ENCODE data around the gene FAM216A.
A peak's percentile ranks its signal among the peaks of the same experiment; 100 is the strongest.
"Not testable (repeated sequence)": the region's sequence is repeated elsewhere in the genome, so short reads cannot be mapped to it uniquely, and the experiment has no call there.

Gene FAM216A

DNA sequence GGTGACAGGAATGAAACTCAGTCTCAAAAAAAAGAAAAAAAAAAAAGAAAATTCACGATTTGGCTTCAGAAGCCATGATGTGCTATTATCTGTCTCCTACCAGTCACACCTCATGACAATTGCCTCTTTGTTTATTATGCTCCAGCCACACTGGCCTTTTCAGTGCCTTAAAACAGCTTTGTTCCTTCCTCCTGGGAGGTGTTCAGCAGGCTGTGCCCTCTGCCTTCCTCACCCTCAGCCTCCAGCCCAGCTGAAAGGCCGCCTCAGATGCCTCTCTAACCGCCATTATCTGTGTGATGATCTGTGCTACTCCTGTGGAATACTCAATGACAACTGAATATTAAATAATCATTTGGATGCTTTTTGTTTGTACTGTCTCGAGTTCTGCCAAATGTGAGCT lies 9.9 kb upstream of the FAM216A start:
- H3K4me3 ChIP-seq (replicated peaks; ENCODE audit: low read depth, low read length), result no peak overlapping the region
- TF ChIP-seq, protein P1, sequence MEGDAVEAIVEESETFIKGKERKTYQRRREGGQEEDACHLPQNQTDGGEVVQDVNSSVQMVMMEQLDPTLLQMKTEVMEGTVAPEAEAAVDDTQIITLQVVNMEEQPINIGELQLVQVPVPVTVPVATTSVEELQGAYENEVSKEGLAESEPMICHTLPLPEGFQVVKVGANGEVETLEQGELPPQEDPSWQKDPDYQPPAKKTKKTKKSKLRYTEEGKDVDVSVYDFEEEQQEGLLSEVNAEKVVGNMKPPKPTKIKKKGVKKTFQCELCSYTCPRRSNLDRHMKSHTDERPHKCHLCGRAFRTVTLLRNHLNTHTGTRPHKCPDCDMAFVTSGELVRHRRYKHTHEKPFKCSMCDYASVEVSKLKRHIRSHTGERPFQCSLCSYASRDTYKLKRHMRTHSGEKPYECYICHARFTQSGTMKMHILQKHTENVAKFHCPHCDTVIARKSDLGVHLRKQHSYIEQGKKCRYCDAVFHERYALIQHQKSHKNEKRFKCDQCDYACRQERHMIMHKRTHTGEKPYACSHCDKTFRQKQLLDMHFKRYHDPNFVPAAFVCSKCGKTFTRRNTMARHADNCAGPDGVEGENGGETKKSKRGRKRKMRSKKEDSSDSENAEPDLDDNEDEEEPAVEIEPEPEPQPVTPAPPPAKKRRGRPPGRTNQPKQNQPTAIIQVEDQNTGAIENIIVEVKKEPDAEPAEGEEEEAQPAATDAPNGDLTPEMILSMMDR (IDR thresholded peaks at IDR 0.05; ENCODE audit: low read length, missing control alignments), result no peak
- DNase-seq (ENCODE audit: low read depth), result no peak

DNA sequence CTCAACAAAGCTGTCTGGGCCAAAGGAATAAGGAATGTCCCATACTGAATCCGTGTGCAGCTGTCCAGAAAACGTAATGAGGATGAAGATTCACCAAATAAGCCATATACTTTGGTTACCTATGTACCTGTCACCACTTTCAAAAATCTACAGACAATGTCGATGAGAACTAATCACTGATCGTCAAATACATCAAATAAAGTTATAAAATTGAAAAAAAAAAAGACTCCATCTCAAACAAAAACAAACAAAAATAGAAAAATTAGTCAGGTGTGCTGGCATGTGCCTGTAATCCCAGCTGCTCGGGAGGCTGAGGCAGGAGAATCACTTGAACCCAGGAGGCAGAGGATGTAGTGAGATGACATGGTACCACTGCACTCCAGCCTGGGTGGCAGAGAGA lies 7.5 kb upstream of the FAM216A start:
- not testable (repeated sequence) for H3K4me3 ChIP-seq (replicated peaks; ENCODE audit: low read depth, low read length); DNase-seq (ENCODE audit: low read depth)

DNA sequence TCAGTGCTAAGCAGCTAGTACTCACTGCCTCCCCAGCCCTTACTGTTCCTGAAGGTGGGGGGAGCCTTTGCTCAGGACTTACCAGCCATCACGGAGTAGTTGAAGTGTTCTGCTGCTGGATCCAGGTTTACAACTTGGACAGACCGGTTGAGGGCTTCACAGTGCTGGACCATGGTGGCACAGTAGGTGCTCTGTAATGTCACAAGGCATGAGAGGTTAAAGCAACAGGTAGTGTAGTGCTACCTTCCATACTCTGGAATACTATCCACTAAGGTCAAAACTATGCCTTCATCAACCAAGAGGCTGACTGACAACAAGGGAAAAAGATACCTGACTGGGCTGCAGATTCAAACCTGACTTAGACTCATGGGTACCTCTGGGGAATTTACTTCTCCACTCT lies 3.6 kb upstream of the FAM216A start:
- H3K4me3 ChIP-seq (replicated peaks; ENCODE audit: low read depth, low read length), result no peak overlapping the region
- no peak for DNase-seq (ENCODE audit: low read depth)
- TF ChIP-seq, protein P1 (IDR thresholded peaks at IDR 0.05; ENCODE audit: low read length, missing control alignments), result no peak

DNA sequence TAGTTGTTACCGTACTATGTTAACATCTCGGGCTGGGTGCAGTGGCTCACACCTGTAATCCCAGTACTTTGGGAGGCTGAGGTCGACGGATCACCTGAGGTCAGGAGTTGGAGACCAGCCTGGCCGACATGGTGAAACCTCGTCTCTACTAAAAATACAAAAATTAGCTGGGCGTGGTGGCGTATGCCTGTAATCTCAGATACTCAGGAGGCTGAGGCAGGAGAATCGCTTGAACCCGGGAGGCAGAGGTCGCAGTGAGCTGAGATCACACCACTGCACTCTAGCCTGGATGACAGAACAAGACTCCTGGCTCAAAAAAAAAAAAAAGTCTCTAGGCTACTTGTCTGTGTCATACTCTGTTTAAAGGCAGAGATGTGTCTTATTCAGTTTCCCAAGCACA lies 2.9 kb upstream of the FAM216A start:
- not testable (repeated sequence) for DNase-seq (ENCODE audit: low read depth); H3K4me3 ChIP-seq (replicated peaks; ENCODE audit: low read depth, low read length)

DNA sequence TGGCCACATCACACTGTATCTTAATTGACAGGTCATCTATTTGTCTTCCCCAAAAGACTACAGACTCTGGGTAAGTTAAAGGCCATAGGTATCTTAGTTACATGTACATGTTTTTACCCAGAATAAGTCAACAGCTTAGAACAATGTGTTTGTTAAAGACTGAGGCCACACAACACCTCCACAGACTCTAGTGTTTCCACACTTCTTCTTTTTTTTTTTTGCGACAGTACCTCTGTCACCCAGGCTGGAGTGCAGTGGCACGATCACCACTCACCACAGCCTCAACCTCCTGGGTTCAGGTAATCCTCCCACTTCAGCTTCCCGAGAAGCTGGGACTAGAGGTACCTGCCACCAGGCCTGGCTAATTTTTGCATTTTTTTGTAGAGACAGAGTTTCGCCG lies 1.9 kb upstream of the FAM216A start:
- DNase-seq (ENCODE audit: low read depth), result no peak
- TF ChIP-seq, protein P1 (IDR thresholded peaks at IDR 0.05; ENCODE audit: low read length, missing control alignments), result no peak
- peak overlapping the region; percentile 70 for H3K4me3 ChIP-seq (replicated peaks; ENCODE audit: low read depth, low read length)

DNA sequence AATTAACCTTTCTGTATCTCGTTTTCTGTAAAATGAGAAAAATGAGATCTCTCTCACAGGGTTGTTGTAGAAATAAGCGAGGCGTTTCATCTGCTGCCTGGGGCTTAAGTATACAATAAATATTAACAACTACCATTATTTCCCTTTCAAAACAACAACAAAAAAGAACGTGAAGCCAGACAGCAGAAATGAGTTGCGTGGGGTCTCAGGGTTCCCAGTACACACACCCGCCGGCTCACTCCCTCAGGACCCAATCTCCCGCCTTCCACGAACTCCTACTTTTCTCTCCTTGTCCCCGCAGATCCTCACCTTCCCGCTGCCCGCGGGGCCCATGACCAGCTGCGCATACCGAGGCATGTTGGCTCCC lies 815 bp upstream of the FAM216A start:
- no peak for DNase-seq (ENCODE audit: low read depth)
- peak overlapping the region; percentile 70 for H3K4me3 ChIP-seq (replicated peaks; ENCODE audit: low read depth, low read length)
- TF ChIP-seq, protein P1 (IDR thresholded peaks at IDR 0.05; ENCODE audit: low read length, missing control alignments), result no peak

DNA sequence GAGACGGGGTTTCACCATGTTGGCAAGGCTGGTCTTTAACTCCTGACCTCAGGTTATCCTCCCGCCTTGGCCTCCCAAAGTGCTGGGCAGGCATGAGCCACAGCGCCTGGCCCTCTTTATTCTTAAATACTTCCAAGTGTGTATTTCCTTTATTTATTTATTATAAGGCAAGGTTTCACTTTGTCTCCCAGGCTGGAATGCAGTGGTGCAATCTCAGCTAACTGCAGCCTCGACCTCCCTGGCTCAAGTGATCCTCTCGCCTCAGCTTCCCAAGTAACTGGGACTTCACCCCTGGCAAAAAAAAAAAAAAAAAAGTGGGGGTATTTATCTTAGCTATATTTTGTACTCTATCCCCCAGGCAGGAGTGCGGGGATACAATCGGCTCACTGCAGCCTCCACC lies 6.8 kb downstream of the FAM216A start:
- DNase-seq (ENCODE audit: low read depth), result no peak
- no peak overlapping the region for H3K4me3 ChIP-seq (replicated peaks; ENCODE audit: low read depth, low read length)
- TF ChIP-seq, protein P1 (IDR thresholded peaks at IDR 0.05; ENCODE audit: low read length, missing control alignments), result no peak

DNA sequence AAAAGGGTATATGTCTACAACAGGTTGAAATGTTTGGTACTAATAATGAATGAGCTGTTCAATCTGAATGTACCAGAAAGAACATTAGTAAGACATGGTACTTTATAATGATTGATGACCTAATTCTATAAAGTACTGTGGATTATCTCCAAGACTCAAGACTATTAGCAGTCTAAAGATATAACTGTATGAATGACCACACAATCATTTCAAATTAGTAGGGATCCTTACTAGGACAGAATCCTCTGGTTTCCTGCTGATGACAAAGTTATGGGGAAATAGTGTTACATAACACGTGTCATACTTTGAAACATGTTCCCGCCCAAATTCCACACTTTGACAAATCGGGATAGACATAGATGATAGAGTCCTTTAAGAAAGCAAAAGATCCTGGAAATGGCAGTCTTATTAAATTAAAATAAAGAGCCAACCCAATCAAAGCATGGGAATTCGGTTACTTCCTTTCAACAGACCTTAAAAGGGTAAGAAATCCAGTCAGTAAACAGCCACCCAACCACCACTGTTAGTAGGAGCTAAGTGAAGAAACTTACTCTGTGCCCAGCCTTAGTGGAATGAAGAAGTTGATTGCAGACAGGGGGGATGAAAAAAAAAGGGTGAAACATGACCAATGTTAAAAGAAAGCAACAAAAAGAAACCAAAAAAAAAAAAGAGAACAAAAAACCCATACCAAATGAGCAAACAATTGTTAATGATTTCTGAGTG lies 30.5 kb downstream of the FAM216A start:
- TF ChIP-seq, protein P1 (IDR thresholded peaks at IDR 0.05; ENCODE audit: low read length, missing control alignments), result no peak
- peak; percentile 47 for DNase-seq (ENCODE audit: low read depth)
- no peak overlapping the region for H3K4me3 ChIP-seq (replicated peaks; ENCODE audit: low read depth, low read length)

Measured in fibroblast of pulmonary artery (primary cell).